HepG2 (cell line): ENCODE measurements around the gene TCF7L2. TPM values are rescaled to one million over a fixed set of nuclear protein-coding genes. Genes with fewer than 3 reads are reported as not detected.
A peak's percentile ranks its signal among the peaks of the same experiment; 100 is the strongest.

Experiments
- ATF1 ChIP-seq: IDR thresholded peaks from 2 replicates; pipeline ENCODE4 v1.6.1; 2016; ENCODE audit warnings: mild to moderate bottlenecking, control low read depth
- CHD4 ChIP-seq: fragments of 200-600 bp; sonication (generic); IDR thresholded peaks from 2 replicates; pipeline ENCODE4 v1.7.0; 2017; ENCODE audit warnings: mild to moderate bottlenecking, low read length, borderline replicate concordance
- ELF3 ChIP-seq: IDR thresholded peaks from 2 replicates; pipeline ENCODE4 v1.6.1; 2016; ENCODE audit warnings: missing genetic modification reagents, missing compliant biosample characterization
- GATA4 ChIP-seq: sonication (generic); IDR thresholded peaks from 2 replicates; pipeline ENCODE4 v1.6.1; 2016; ENCODE audit warnings: antibody characterized with exemption, low read depth, borderline replicate concordance
- HES4 ChIP-seq: sonication (generic); formaldehyde crosslinking; IDR thresholded peaks from 2 replicates; pipeline ENCODE4 v1.9.0; 2021; ENCODE audit warnings: mild to moderate bottlenecking, missing genetic modification reagents, borderline replicate concordance
- HOXA5 ChIP-seq: sonication (generic); formaldehyde crosslinking; IDR thresholded peaks from 2 replicates; pipeline ENCODE4 v1.4.0; 2020; ENCODE audit warnings: missing genetic modification reagents
- KAT7 ChIP-seq: IDR thresholded peaks from 2 replicates; pipeline ENCODE4 v1.6.1; 2018; ENCODE audit warnings: borderline replicate concordance, missing compliant biosample characterization
- MAFG ChIP-seq: sonication (generic); formaldehyde crosslinking; IDR thresholded peaks from 2 replicates; pipeline ENCODE4 v1.5.1; 2020; ENCODE audit warnings: mild to moderate bottlenecking, missing genetic modification reagents
- MBNL3 ChIP-seq: fragments of 250-450 bp; sonication (Bioruptor Pico); conservative IDR thresholded peaks from 2 replicates; pipeline ENCODE4 v1.8.0; 2022; ENCODE audit warnings: mild to moderate bottlenecking, inconsistent platforms
- NFIC ChIP-seq: IDR thresholded peaks from 2 replicates; pipeline ENCODE4 v1.6.1; 2012; ENCODE audit warnings: mild to moderate bottlenecking, low read length, inconsistent platforms
- NR2F6 ChIP-seq, 2 experiments: IDR thresholded peaks; 2 replicates each; pipeline ENCODE4 v1.6.1; 2016; ENCODE audit warnings: antibody characterized with exemption in 1 of 2, mild to moderate bottlenecking in 1 of 2
- POLR2AphosphoS2 ChIP-seq: IDR thresholded peaks from 2 replicates; pipeline ENCODE4 v1.6.1; 2011; ENCODE audit warnings: low read depth, low read length, improper control_type of control experiment
- REPIN1 ChIP-seq: sonication (generic); formaldehyde crosslinking; IDR thresholded peaks from 2 replicates; pipeline ENCODE4 v1.8.0; 2022; ENCODE audit warnings: missing genetic modification reagents, low read depth, mild to moderate bottlenecking, borderline replicate concordance
- SNAPC2 ChIP-seq: sonication (generic); formaldehyde crosslinking; IDR thresholded peaks from 2 replicates; pipeline ENCODE4 v1.8.1; 2022; ENCODE audit warnings: mild to moderate bottlenecking, missing genetic modification reagents
- SP1 ChIP-seq, 2 experiments: fragments of 450-650 bp in 1 of 2; sonication (generic) in 1 of 2; formaldehyde crosslinking in 1 of 2; IDR thresholded peaks; 2 replicates each; pipeline versions ENCODE4 v1.4.0 to v1.6.1; 2016 to 2020; ENCODE audit warnings: missing genetic modification reagents in 1 of 2
- XBP1 ChIP-seq: sonication (generic); formaldehyde crosslinking; IDR thresholded peaks from 2 replicates; pipeline ENCODE4 v1.5.0; 2020; ENCODE audit warnings: missing genetic modification reagents
- ZMYM2 ChIP-seq: sonication (generic); formaldehyde crosslinking; IDR thresholded peaks from 2 replicates; pipeline ENCODE4 v1.8.0; 2022; ENCODE audit warnings: mild to moderate bottlenecking, missing genetic modification reagents
- ZNF138 ChIP-seq: sonication (generic); formaldehyde crosslinking; IDR thresholded peaks from 2 replicates; pipeline ENCODE4 v1.5.0; 2020; ENCODE audit warnings: mild to moderate bottlenecking, low read depth, missing genetic modification reagents
- ZNF30 ChIP-seq: sonication (generic); formaldehyde crosslinking; IDR thresholded peaks from 2 replicates; pipeline ENCODE4 v1.5.0; 2020; ENCODE audit warnings: mild to moderate bottlenecking, missing genetic modification reagents
- ZNF430 ChIP-seq: sonication (generic); formaldehyde crosslinking; IDR thresholded peaks from 2 replicates; pipeline ENCODE4 v1.9.0; 2021; ENCODE audit warnings: mild to moderate bottlenecking, missing genetic modification reagents
- ZNF451 ChIP-seq: sonication (generic); formaldehyde crosslinking; IDR thresholded peaks from 2 replicates; pipeline ENCODE4 v1.5.0; 2020; ENCODE audit warnings: mild to moderate bottlenecking, missing genetic modification reagents
- ZNF563 ChIP-seq: sonication (generic); formaldehyde crosslinking; IDR thresholded peaks from 2 replicates; pipeline ENCODE4 v1.8.0; 2022; ENCODE audit warnings: mild to moderate bottlenecking, moderate library complexity, missing genetic modification reagents
- ZNF574 ChIP-seq: sonication (generic); formaldehyde crosslinking; IDR thresholded peaks from 2 replicates; pipeline ENCODE4 v1.4.0; 2020; ENCODE audit warnings: missing genetic modification reagents
- ZNF605 ChIP-seq: sonication (generic); formaldehyde crosslinking; IDR thresholded peaks from 2 replicates; pipeline ENCODE4 v1.8.0; 2022; ENCODE audit warnings: mild to moderate bottlenecking, missing genetic modification reagents
- ZNF749 ChIP-seq: sonication (generic); formaldehyde crosslinking; IDR thresholded peaks from 2 replicates; pipeline ENCODE4 v1.8.0; 2022; ENCODE audit warnings: mild to moderate bottlenecking, missing genetic modification reagents, moderate library complexity, borderline replicate concordance
- polyA plus RNA-seq, 8 experiments: library from polyadenylated mRNA; depleted of rRNA in 3 of 8; stranded (reverse) in 7 of 8; unstranded in 1 of 8; fragments of >200 nt; fragmentation: Illumina TruSeq in 4 of 8; extraction: Trizol in 4 of 8; gene quantifications; 2 replicates each; pipeline versions ENCODE4 v1.2.1 to v1.2.3, GENCODE V29; 2011 to 2016; ENCODE audit warnings: low read depth in 4 of 8, missing spikeins in 1 of 8, mixed read lengths in 1 of 8; ENCODE audit not compliant: insufficient read depth in 1 of 8
- total RNA-seq, 5 experiments: library from RNA; depleted of rRNA; stranded (reverse); fragments of >200 nt; fragmentation: Illumina TruSeq; extraction: Trizol; gene quantifications; 2 replicates each; pipeline ENCODE4 v1.2.3, GENCODE V29; 2016; ENCODE audit warnings: low read depth in 1 of 5
- TF ChIP-seq, protein P1 (sequence below): sonication (generic); formaldehyde crosslinking; IDR thresholded peaks from 2 replicates; pipeline ENCODE4 v1.5.1; 2020; ENCODE audit warnings: missing genetic modification reagents, mild to moderate bottlenecking, borderline replicate concordance

Gene TCF7L2
- total and polyA plus RNA-seq, 2 of the 13 experiments (the other 11 are each of a cell fraction or from before 2014, with no cell fraction given) = 3.9 to 13.7 TPM

GRCh38 chr10:113087165-113088029, 137.3 kb downstream of the TCF7L2 start (continued):
- no peak for TF ChIP-seq POLR2AphosphoS2
- peak; percentile 89 for TF ChIP-seq NR2F6 (IDR thresholded peaks at IDR 0.05)
- peak; percentile 93 for TF ChIP-seq NR2F6 (CRISPR knock-in tag; IDR thresholded peaks at IDR 0.05)
- no peak for TF ChIP-seq REPIN1 (CRISPR knock-in tag)
- TF ChIP-seq HES4 (CRISPR knock-in tag) = no peak
- no peak; the same call in 1 of the 2 replicates for TF ChIP-seq GATA4
- no peak for TF ChIP-seq CHD4
- TF ChIP-seq ZNF430 (CRISPR knock-in tag) = no peak
- no peak for TF ChIP-seq XBP1 (CRISPR knock-in tag)
- no peak for TF ChIP-seq HOXA5 (CRISPR knock-in tag)
- peak; percentile 60 for TF ChIP-seq ZNF574 (CRISPR knock-in tag)
- TF ChIP-seq MAFG (CRISPR knock-in tag) = no peak
- peak; percentile 92 for TF ChIP-seq ELF3 (CRISPR knock-in tag)
- TF ChIP-seq ZNF138 (CRISPR knock-in tag) = no peak
- no peak for TF ChIP-seq ZNF563 (CRISPR knock-in tag)
- no peak for TF ChIP-seq ZNF451 (CRISPR knock-in tag)
- no peak for TF ChIP-seq MBNL3 (CRISPR knock-in tag)
- TF ChIP-seq SNAPC2 (CRISPR knock-in tag) = no peak
- peak; percentile 25; the same call in 1 of the 2 replicates for TF ChIP-seq ATF1 (CRISPR knock-in tag)
- TF ChIP-seq ZNF605 (CRISPR knock-in tag) = peak; percentile 69; the same call in 1 of the 2 replicates
- TF ChIP-seq SP1 (IDR thresholded peaks at IDR 0.05) = no peak
- no peak for TF ChIP-seq SP1 (CRISPR knock-in tag; IDR thresholded peaks at IDR 0.05)
- TF ChIP-seq NFIC = peak; percentile 67; the same call in 1 of the 2 replicates
- TF ChIP-seq ZNF30 (CRISPR knock-in tag) = no peak
- TF ChIP-seq KAT7 (CRISPR knock-in tag) = 0 out of 2 replicates have a peak, but pooled peaks have one; percentile 69
- TF ChIP-seq ZNF749 = no peak
- peak; percentile 86; the same call in 1 of the 2 replicates for TF ChIP-seq ZMYM2 (CRISPR knock-in tag)
- TF ChIP-seq, protein P1, sequence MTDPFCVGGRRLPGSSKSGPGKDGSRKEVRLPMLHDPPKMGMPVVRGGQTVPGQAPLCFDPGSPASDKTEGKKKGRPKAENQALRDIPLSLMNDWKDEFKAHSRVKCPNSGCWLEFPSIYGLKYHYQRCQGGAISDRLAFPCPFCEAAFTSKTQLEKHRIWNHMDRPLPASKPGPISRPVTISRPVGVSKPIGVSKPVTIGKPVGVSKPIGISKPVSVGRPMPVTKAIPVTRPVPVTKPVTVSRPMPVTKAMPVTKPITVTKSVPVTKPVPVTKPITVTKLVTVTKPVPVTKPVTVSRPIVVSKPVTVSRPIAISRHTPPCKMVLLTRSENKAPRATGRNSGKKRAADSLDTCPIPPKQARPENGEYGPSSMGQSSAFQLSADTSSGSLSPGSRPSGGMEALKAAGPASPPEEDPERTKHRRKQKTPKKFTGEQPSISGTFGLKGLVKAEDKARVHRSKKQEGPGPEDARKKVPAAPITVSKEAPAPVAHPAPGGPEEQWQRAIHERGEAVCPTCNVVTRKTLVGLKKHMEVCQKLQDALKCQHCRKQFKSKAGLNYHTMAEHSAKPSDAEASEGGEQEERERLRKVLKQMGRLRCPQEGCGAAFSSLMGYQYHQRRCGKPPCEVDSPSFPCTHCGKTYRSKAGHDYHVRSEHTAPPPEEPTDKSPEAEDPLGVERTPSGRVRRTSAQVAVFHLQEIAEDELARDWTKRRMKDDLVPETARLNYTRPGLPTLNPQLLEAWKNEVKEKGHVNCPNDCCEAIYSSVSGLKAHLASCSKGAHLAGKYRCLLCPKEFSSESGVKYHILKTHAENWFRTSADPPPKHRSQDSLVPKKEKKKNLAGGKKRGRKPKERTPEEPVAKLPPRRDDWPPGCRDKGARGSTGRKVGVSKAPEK (CRISPR knock-in tag) = no peak
